ENCODE data around the gene LDLRAD2.

DNA sequence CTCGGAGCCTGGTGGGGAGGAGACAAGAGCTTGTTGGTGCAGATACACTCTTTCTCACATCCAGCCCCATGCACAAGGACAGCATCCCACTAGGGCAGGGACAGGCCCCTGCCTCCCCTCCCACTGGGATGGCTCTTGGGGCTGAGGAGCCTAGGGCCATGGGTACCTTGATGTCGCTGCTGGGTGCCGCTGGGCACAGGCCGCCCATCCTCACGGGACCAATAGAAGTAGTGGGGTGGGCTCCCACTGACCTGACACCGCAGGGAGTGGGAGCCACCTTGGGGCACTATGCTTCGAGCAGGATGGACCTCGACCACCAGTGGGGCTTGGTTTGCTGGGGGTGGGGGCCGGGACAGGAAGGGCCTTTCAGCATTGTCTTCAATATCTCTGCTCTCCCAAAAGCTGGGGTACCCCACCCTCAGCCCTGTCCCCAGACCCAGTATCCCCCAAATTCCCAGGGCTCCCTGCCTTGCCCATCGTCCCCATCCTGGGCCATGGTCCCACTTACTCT lies 47.7 kb downstream of the LDLRAD2 start:
- TF ChIP-seq CTCF (IDR thresholded peaks at IDR 0.05; ENCODE audit: control extremely low read depth in 1 of 3, insufficient read depth in 1 of 3, low read depth in 1 of 3, low read length in 3 of 3), result no peak
- no peak for TF ChIP-seq TBP (IDR thresholded peaks at IDR 0.05; ENCODE audit: low read depth, low read length)
- TF ChIP-seq KDM5A (IDR thresholded peaks at IDR 0.05; ENCODE audit: low read length), result no peak
- no peak for TF ChIP-seq POLR2A (IDR thresholded peaks at IDR 0.05; ENCODE audit: control extremely low read depth in 1 of 2, low read depth in 2 of 2, low read length in 2 of 2)
- TF ChIP-seq CREB1 (IDR thresholded peaks at IDR 0.05), result no peak
- no peak for TF ChIP-seq EP300 (IDR thresholded peaks at IDR 0.05; ENCODE audit: borderline replicate concordance in 1 of 2, low read depth in 2 of 2, low read length in 2 of 2)
- TF ChIP-seq CEBPB (IDR thresholded peaks at IDR 0.05; ENCODE audit: low read depth, low read length), result no peak

Data from H1 (cell line).